HG02759 (cell line): Measurements from ENCODE around the gene NPHP1.
"Not testable (repeated sequence)": the region's sequence is repeated elsewhere in the genome, so short reads cannot be mapped to it uniquely, and the experiment has no call there.

Source experiments
- ATAC-seq: cut with Tn5 transposase; IDR thresholded peaks from one replicate; pipeline ENCODE4 v1.9.1; 2021; ENCODE audit warnings: mild to moderate bottlenecking, moderate library complexity; ENCODE audit not compliant: unreplicated experiment

NPHP1 gene

GRCh38 chr2:110204408-110205385 lies at the start of gene NPHP1:
Gene NPHP1 (minus strand): TSS chr2:110205013. CDS start chr2:110204968, 45 bp downstream.
- ATAC-seq = peak; percentile 98

DNA sequence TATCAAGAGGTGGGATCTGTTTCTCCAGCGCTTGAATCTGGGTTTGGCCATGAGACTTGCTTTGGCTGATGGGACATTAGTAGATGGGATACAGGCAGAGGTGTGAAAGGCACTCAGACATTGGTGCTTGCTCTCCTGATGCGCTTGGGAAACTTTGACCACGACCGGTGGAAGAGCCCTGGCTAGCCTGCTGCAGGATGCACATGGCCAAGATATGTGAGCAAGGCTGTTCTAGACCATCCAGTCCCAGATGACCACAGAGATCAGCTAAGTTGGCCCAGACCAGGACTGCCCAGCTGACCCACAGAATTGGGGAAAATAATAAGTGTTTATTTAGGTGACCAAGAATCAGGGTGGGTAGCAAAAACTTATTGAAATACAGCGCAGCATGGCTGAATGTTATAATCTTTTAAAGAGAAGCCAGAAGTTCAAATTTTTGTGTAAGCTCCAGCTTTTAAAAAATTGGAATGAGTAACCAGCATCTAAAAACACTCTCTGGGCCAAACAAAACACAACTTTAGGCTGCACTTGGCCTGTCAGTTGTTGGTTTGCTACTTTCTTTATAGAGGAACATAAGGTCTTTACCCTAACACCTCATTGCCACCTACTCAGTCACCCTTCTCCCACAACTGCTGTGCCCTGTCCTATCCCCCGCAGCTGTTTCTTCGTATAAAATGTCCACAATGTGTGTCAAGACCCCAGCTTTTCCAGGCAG lies 43.4 kb upstream of the NPHP1 start:
- ATAC-seq = not testable (repeated sequence)

- not testable (repeated sequence) for ATAC-seq
These were observed 40.9 kb upstream of the NPHP1 start for GRCh38 chr2:110245488-110246435.

- ATAC-seq = not testable (repeated sequence)
These were observed 38.5 kb upstream of the NPHP1 start for GRCh38 chr2:110243283-110243682.

- not testable (repeated sequence) for ATAC-seq
These were observed 29.7 kb upstream of the NPHP1 start for GRCh38 chr2:110234514-110234913.

- ATAC-seq = not testable (repeated sequence)
These were observed 25.1 kb upstream of the NPHP1 start for GRCh38 chr2:110229886-110230285.

DNA sequence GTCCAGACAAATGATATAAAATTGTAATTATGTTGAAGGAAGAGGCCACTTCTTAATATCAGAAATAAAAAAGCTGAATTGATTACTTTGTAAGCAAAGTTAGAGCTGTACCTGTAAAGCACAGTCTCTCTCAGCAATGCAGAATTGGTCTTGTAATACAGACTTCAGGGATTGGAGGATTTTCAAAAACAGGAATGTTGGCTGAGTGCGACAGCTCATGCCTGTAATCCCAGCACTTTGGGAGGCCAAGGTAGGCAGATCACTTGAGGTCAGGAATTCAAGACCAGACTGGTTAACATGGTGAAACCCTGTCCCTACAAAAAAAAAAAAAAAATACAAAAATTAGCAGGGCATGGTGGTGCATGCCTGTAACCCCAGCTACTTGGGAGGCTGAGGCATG lies 17.8 kb upstream of the NPHP1 start:
- not testable (repeated sequence) for ATAC-seq

DNA sequence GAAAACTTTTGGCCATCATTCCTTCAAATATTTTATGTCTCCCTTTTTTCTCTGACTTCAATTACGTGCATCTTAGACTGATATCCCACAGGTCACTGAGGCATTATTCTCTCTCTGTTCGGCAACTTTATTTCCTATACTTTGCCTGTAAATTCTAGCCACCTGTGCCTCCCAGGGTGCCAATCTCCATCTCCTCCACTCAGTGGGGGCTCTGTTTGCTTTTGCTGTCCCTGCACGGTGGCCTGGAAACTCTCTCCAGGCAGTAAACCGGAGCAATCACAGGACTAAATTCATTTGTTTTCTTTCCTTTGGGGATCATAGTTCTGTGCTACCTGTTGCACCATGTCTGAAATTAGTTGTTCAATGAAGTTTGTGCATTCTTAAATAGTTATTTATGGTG lies 17.1 kb upstream of the NPHP1 start:
- ATAC-seq = no peak

DNA sequence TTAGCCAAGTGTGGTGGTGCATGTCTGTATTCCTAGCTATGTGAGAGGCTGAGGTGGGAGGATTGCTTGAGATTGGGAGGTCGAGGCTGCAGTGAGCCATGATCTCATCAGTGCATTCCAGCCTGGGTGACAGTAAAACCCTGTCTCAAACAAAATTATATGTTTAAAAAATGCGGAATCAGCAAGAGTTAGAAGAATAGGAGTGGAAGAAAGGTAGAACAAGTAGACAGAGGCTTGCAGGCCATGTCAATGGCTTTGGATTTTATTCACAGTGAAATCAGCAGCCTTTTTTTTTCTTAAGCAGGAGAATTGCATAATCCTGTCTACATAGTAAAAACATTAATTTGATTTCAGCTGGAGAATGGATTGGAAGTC lies 15.4 kb upstream of the NPHP1 start:
- ATAC-seq = no peak

DNA sequence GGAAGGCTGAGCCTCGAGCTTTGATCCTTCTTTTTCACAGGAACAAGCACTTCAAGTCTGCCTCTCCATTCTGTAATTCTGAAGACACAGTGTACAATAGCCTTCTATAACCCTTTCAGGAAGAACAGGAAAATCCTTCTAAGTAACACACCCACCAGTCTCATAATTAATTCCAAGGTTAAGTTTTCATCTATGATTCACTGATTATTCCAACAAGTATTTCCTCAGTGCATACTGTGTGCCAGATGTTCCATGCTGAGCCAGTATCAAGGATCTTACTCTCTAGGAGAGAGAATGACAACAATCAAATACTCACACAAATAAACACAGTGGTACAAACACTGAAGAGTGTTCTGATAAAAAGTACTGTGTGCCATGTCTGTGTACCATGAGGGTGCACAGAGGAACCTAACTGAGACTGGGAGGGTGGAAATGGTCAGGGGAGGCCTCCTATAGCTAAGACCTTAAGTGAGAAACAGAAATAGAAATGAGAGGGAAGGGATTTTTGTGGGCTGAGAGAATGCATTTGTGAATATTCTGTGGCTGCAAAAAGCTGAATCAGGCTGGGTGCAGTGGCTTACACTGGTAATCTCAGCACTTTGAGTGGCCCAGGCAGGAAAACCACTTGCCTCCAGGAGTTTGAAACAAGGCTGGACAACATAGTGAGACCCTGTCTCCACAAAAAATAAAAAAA lies 14.8 kb upstream of the NPHP1 start:
- no peak for ATAC-seq

GRCh38 chr2:110218889-110219288 lies 14.1 kb upstream of the NPHP1 start:
- not testable (repeated sequence) for ATAC-seq

- no peak for ATAC-seq
These were observed 12.0 kb upstream of the NPHP1 start for GRCh38 chr2:110216803-110217202.

- no peak for ATAC-seq
These were observed 11.4 kb upstream of the NPHP1 start for GRCh38 chr2:110216199-110216598.

DNA sequence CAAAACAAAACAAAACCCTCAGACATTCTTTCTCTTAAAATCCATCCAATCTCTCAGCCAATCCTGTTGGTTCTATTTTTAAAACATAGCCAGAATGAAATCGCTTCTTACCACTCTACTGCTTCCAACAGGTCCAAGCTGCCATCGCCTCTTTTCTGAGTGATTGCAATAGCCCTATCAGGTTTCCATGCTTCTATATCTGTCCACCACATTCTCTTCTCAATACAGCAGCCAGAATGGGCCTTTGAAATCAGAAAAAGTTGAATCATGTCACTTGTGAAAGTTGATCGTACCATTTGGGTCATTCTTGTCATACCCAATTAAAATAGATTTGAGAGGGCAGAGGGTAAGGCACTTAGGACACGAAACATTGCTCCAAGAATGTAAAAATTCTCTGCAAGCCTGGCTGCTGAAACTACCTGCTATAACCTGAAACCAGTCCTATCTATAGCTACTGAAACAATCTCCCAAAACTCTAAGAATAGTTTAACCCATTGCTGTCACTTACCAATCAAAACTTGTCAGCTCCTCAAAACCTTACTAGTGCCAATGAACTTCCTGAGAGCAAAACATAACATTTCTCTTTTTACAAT lies 10.8 kb upstream of the NPHP1 start:
- ATAC-seq = no peak

- ATAC-seq = no peak
These were observed 10.3 kb upstream of the NPHP1 start for GRCh38 chr2:110215091-110215490.

DNA sequence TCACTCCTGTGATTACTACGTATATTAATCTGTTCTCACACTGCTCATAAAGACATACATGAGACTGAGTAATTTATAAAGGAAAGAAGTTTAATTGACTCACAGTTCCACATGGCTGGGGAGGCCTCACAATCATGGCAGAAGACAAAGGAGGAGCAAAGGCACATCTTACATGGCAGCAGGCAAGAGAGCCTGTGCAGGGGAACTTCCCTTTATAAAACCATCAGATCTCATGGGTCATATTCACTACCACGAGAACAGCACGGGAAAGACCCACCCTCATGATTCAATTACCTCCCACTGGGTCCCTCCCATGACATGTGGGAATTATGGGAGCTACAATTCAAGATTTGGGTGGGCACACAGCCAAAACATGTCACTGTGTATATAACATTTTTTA lies 8.7 kb upstream of the NPHP1 start:
- ATAC-seq = not testable (repeated sequence)

DNA sequence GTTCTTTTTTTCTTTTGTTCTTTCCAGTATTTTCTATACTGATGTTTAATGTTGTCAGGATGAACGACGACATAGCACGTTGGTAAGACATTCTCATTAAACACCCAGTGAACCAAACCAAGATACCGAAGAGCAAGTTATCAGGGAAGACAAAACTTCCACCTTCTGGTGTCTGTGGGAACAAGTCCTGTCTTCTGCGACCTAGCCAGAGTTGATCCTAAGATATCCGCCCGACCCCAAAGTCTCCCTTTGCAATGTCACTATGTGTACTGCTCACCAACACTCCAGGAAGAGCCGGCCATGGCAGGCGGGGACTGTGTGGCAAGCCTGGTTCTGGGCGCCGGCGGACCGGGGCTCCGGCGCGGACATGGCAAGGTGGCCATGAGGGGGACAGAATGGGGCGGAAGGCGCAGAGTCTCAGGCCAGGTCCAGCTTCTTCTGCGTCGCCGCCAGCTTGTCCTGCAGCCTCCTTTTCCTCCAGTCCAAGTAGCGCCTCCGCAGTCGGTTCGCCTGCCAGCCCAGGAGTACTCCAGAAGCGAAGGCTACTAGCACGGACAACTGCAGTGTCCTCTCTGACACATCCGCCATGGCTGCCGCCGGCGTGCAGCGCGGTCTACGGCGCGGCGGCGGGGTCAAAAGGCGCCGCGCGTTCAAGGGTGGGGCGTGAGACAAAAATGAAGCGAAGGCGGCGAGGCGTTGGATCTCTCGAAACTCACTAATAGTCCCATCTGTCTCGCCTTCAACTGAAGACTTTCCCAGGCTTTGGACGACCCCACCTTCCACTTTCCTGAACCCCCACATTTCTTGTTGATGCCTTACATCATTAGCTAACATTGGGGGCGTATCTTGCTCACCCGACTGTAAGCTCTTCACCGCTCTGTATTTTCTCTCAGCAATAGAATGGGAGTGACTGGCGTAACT lies 7.4 kb upstream of the NPHP1 start, which contains the start of gene MTLN:
TSS of gene MTLN (minus strand) at position 610 of the 921 bp plus-strand sequence. CDS start at position 588, 22 bp downstream.
- ATAC-seq = peak; percentile 90

DNA sequence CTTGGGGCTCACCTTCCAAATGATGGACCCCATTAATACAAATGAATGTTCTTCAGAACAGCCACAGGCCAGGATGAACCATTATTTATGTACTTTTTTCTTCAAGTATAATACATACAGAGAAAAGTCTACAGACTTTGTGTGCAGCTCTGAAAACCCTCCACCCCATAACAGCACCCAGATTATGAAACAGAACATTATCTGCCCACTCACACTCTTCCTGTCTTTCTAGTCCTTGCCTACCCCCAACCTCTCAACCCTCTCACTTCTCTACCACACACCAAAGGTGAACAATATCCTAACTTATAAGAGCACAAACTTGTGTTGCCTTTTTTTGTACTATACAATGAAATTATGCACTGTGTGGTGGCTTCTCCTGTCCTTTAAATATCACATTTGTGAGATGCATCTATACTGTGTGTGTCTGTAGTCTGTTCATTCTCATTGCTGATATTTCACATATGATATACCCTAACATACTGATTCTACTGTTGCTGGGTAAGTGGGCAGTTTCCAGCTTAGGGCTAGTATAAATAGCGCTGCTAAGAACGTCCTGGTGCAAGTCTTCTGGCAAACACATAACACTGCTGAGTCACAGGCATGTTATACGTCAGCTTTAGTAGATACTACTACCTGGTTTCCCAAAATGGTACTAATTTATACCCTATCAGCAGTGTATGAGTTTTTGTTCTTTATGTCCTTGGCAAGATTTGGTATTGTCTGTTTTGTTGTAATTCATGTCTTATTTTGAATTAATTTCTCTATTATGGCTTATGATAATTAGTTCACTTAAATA lies 1.0 kb upstream of the NPHP1 start:
- ATAC-seq = no peak
